GM04504 (cell line): ENCODE results near the gene C1RL.
A peak's percentile ranks its signal among the peaks of the same experiment; 100 is the strongest.

Experiments
- DNase-seq: peaks from one replicate; pipeline ENCODE4 v3.0.0-alpha.2; 2012; ENCODE audit warnings: low read depth

C1RL gene

GRCh38 chr12:7092229-7092985 is 16.6 kb downstream of the C1RL start, which contains the start of gene C1R:
C1R (minus strand) TSS chr12:7092445; CDS start chr12:7092388, 57 bp downstream.
- peak; percentile 76 for DNase-seq

- DNase-seq: no peak
Measured at GRCh38 chr12:7091660-7092228, 17.3 kb downstream of the C1RL start.

GRCh38 chr12:7091171-7091570 is 17.8 kb downstream of the C1RL start:
- DNase-seq: no peak

GRCh38 chr12:7090222-7090998 is 18.6 kb downstream of the C1RL start:
- no peak for DNase-seq

- no peak for DNase-seq
Measured at GRCh38 chr12:7089196-7089871, 19.7 kb downstream of the C1RL start.

GRCh38 chr12:7083125-7083524 is 25.9 kb downstream of the C1RL start:
- DNase-seq: no peak

GRCh38 chr12:7081037-7081436 is 28.0 kb downstream of the C1RL start:
- no peak for DNase-seq

- no peak for DNase-seq
Measured at GRCh38 chr12:7079826-7080125, 29.2 kb downstream of the C1RL start.

GRCh38 chr12:7078163-7078562 is 30.9 kb downstream of the C1RL start:
- no peak for DNase-seq

- no peak for DNase-seq
Measured at GRCh38 chr12:7076493-7076892, 32.5 kb downstream of the C1RL start.

- no peak for DNase-seq
Measured at GRCh38 chr12:7075939-7076338, 33.1 kb downstream of the C1RL start.

- DNase-seq: no peak
Measured at GRCh38 chr12:7075518-7075917, 33.5 kb downstream of the C1RL start.

GRCh38 chr12:7073946-7074345 is 35.1 kb downstream of the C1RL start:
- no peak for DNase-seq

- DNase-seq: no peak
Measured at GRCh38 chr12:7072554-7072953, 36.5 kb downstream of the C1RL start.

- no peak for DNase-seq
Measured at GRCh38 chr12:7072035-7072434, 37.0 kb downstream of the C1RL start.

GRCh38 chr12:7069386-7069785 is 39.6 kb downstream of the C1RL start:
- no peak for DNase-seq

GRCh38 chr12:7068994-7069346 is 40.0 kb downstream of the C1RL start:
- no peak for DNase-seq

- no peak for DNase-seq
Measured at GRCh38 chr12:7068240-7068993, 40.6 kb downstream of the C1RL start.

- no peak for DNase-seq
Measured at GRCh38 chr12:7067096-7067495, 41.9 kb downstream of the C1RL start.

- no peak for DNase-seq
Measured at GRCh38 chr12:7066596-7066995, 42.4 kb downstream of the C1RL start.

- DNase-seq: no peak
Measured at GRCh38 chr12:7065073-7065623, 43.9 kb downstream of the C1RL start.

- no peak for DNase-seq
Measured at GRCh38 chr12:7064516-7064915, 44.5 kb downstream of the C1RL start.
